GM19463 (cell line): ENCODE results near the gene MED13L.
"Not testable (repeated sequence)": the region's sequence is repeated elsewhere in the genome, so short reads cannot be mapped to it uniquely, and the experiment has no call there.

Source experiments
- ATAC-seq: cut with Tn5 transposase; IDR thresholded peaks from one replicate; pipeline ENCODE4 v1.9.1; 2021; ENCODE audit warnings: mild to moderate bottlenecking, moderate library complexity; ENCODE audit not compliant: unreplicated experiment

Gene MED13L

GRCh38 chr12:116304621-116305020 is 27.1 kb upstream of the MED13L start:
- no peak for ATAC-seq

- ATAC-seq = no peak
Observed at GRCh38 chr12:116303929-116304328, 26.4 kb upstream of the MED13L start.

- ATAC-seq = no peak
Observed at GRCh38 chr12:116303066-116303465, 25.6 kb upstream of the MED13L start.

- ATAC-seq = no peak
Observed at GRCh38 chr12:116302166-116303058, 24.9 kb upstream of the MED13L start.

- ATAC-seq = no peak
Observed at GRCh38 chr12:116301621-116302020, 24.1 kb upstream of the MED13L start.

GRCh38 chr12:116299665-116300328 is 22.3 kb upstream of the MED13L start:
- no peak for ATAC-seq

GRCh38 chr12:116299064-116299463 is 21.6 kb upstream of the MED13L start:
- ATAC-seq = no peak

GRCh38 chr12:116298578-116298977 is 21.1 kb upstream of the MED13L start:
- no peak for ATAC-seq

GRCh38 chr12:116297224-116297834 is 19.8 kb upstream of the MED13L start:
- ATAC-seq = no peak

GRCh38 chr12:116295327-116296263 is 18.1 kb upstream of the MED13L start:
- no peak for ATAC-seq

- no peak for ATAC-seq
Observed at GRCh38 chr12:116294454-116295165, 17.1 kb upstream of the MED13L start.

GRCh38 chr12:116293687-116294453 is 16.4 kb upstream of the MED13L start:
- no peak for ATAC-seq

GRCh38 chr12:116291218-116291617 is 13.7 kb upstream of the MED13L start:
- no peak for ATAC-seq

GRCh38 chr12:116288735-116289134 is 11.2 kb upstream of the MED13L start:
- no peak for ATAC-seq

GRCh38 chr12:116287842-116288301 is 10.4 kb upstream of the MED13L start:
- no peak for ATAC-seq

GRCh38 chr12:116284396-116284795 is 6.9 kb upstream of the MED13L start:
- ATAC-seq = no peak

GRCh38 chr12:116283881-116284280 is 6.4 kb upstream of the MED13L start:
- ATAC-seq = not testable (repeated sequence)

GRCh38 chr12:116282371-116283286 is 5.1 kb upstream of the MED13L start:
- no peak for ATAC-seq
